Daoy (cell line): Measurements from ENCODE around the gene NAT9. TPM values are rescaled to one million over a fixed set of nuclear protein-coding genes. Genes with fewer than 3 reads are reported as not detected.

Experiments used
- DNase-seq: peaks from one replicate; pipeline ENCODE4 v3.0.0-alpha.2; 2015; ENCODE audit warnings: low read depth
- total RNA-seq: library from RNA; depleted of rRNA; stranded (reverse); fragments of >200 nt; shearing (Covaris generic); gene quantifications from 2 replicates; pipeline ENCODE4 v1.2.3, GENCODE V29; 2014

Gene NAT9
- total RNA-seq, 1 experiment from 2014 or later = 31.1 TPM

DNA sequence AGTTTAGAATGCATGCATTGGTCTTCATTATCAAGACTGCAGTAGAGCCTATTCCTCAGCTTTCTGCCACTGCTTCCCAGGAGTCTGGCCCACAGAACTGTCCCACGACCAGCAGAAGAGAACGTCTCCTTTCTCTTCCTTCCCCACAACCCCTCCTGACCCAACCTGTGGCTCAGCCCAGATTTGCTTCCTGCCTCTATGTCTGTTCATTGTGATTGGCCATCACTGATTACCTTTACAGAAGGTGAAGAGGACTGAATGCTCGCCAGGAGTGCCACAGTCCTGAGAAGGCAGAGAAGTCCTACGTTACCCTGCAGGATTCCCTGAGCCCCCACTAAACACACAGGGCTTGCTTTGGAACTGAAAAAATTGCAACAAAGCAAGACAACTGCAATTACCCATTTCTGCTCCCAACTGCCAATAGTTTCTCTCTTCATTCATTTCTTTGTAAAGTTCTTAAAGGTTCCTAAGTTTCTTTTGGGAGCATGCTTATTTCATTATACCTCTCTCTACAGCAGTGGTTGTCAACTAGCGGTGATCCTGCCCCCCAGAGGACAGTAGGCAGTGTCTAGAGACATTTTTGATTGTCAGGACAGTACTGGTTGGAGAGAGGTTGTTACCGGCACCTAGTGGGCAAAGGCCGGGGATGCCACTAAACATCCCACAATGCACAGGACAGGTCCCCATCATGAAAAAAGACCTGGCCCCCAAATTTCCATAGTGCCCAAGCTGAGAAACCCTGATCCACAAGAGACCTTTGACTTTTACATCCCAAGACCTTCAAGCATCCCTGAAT lies 4.5 kb upstream of the NAT9 start:
- DNase-seq = peak; percentile 39

DNA sequence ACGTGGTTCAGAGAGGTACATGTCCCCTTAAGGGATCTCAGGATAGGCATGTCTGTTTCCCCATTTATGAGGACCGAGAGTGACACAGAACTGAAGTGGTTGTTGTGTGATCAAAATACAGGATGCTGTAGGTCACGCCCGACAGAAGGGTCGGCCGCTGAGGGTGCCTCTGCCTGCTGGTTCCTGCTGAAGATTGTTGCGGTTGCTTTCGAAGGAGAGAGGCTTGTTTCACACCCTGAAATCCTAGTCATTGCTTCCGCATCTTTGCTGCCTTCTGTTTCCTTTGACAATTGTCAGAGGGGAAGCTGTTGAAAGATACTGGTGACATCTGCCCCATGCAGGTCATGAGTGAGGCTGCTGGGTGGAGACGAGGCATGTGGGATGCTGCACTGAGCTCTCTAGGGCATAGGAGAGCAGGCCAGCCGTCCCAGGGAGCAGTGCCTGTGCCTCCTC lies 3.8 kb upstream of the NAT9 start:
- DNase-seq = no peak

- DNase-seq = no peak
Observed at GRCh38 chr17:74779501-74779900, 3.4 kb upstream of the NAT9 start.

DNA sequence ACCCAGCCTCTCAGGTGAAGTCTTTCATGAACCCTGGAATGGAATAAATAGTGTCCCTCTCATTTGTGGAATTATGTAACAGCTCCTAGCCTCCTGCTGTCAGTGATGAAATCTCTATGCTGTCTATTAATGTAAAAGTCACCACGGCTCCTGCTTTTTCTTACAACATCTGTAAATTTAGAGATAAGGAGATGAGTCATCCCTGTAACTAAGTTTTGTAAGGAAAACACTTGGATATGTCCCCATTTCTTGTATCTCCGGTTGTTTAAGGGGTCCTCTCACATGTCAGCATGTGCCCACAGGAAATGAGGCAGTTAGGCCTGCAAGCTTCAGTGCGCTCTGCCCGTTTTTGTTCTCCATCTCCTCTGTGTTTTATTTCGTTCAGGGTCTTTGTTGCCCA lies 2.8 kb upstream of the NAT9 start:
- DNase-seq = no peak

DNA sequence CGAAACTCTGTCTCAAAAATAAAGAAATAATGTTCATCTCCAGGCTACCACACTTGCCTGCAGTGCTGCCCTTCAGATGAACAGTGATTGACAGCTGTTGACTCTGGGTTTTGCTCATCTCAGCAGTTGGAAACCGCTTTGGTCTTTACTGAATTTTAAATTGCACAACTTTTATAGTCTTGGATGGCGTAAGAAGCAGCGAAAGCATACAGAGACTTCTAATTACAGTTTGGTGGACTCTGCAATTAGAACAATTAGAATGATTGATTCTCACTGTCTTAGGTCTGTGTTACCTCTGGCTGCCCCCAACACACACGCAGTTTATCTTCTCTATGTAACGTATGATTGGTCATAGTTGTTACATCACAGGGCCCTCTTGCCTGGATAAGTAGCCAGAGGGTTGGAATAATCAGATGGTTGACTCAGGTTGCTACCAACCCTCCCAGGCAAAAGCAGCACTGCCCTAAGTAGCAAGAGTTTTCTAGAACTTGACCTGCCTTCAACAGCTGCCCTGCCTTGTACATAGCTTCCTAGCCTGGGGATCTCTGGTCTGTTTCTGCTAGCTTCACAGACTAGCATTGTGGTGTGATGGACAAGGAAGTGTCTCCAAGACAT lies 1.9 kb upstream of the NAT9 start:
- no peak for DNase-seq

- no peak for DNase-seq
Observed at GRCh38 chr17:74776990-74777389, 845 bp upstream of the NAT9 start.

GRCh38 chr17:74775409-74776043 lies 619 bp downstream of the NAT9 start:
- no peak for DNase-seq

DNA sequence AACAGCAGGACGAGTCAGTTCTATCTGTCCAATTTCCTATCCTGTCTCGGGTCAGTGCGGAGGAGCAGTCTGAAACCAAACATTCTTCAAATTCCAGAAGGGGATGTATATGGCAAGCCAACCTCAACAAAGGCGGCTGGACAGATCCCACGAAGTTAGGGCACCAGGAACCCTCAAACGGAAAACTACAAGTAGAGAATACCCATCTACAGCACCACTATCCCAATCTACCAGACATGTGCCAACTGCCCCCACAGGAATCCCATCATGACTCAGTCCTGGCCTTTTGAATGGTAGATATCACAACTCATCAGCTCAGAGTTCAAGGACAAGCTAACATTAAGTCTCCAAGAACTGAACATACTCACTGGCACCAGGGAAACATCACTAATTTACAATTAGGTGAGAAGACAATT lies 2.3 kb downstream of the NAT9 start:
- DNase-seq = no peak

DNA sequence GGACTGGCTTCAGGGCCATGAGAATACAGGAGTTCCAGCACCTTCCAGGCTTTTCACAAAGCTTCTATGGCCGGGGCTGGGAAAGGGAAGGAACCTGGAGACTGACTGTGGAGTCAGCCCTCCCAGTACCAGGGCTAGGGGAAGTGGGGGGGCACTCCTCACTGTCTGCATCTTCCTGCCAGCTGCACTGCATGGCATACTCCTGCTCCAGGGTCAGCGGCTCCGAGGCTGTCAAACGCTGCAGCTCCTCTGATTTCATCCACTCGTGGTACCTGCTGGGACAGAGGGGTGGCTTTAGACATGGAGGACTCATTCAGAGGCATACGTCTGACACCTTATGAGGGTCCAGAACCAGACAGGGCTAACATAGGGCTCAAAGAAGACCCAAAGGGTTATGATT lies 2.7 kb downstream of the NAT9 start:
- no peak for DNase-seq

GRCh38 chr17:74772053-74772452 lies 4.1 kb downstream of the NAT9 start:
- DNase-seq = no peak

- DNase-seq = no peak
Observed at GRCh38 chr17:74771319-74771914, 4.7 kb downstream of the NAT9 start.

- peak; percentile 71 for DNase-seq
Observed at GRCh38 chr17:74770498-74771318, 5.4 kb downstream of the NAT9 start.

DNA sequence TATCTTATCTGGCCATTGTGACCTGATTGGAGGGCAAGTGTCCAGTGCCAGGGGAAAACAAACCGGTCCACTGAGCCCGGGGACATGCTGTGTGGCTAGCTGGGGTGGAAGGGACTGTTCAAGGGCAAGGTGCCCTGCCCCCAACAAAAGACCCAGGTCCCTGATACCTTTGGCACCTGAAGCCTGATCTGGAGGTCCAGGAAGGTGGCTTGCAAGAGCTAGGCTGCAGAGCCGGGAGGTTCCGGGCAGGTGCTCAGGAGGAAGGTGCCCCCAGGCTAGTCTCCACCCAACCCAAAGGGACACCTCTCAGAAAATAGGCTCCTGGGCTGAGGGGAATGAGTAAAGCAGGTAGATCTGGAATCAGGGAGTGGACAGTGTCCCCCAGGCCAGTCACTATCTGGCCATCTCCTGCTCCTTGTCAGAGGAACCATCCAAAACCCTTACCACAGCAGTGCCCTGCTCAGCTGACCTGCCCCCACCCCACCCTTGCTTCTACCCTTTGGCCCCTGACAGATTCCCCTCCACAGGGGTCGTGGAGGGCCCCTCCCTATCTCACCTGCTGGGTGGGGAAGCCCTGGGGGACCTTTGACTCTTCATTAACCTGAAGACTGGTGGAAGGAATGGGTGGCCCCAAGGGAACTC lies 6.2 kb downstream of the NAT9 start:
- no peak for DNase-seq

GRCh38 chr17:74769266-74769855 lies 6.8 kb downstream of the NAT9 start:
- no peak for DNase-seq

DNA sequence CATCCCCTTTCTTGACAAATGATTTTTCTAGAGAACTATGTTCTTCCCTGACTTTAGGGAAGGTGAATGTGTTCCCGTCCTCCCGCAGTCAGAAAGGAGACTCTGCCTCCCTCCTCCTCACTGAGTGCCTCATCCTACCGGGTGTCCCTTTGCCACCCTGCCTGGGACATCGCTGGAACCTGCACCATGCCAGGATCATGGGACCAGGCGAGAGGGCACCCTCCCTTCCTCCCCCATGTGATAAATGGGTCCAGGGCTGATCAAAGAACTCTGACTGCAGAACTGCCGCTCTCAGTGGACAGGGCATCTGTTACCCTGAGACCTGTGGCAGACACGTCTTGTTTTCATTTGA lies 7.4 kb downstream of the NAT9 start:
- DNase-seq = no peak

DNA sequence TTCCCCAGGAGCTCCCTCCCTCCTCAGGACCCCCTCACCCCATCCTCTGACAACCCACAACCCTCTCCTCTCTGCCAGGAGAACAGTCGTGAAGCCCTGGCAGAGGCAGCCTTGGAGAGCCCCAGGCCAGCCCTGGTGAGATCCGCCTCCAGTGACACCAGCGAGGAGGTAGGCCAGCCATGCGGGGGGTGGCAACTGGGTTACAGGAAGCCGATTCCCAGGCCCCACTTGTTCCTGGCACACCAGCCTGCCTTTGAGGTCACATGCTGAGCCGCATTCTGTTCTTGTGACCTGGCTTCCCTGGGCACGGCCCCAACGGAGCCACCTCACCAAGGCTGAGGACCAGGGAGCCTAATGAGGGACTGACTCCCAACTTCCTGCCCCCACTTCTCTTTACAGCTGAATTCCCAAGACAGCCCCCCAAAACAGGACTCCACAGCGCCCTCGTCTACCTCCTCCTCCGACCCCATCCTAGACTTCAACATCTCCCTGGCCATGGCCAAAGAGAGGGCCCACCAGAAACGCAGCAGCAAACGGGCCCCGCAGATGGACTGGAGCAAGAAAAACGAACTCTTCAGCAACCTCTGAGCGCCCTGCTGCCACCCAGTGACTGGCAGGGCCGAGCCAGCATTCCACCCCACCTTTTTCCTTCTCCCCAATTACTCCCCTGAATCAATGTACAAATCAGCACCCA lies 7.9 kb downstream of the NAT9 start:
- peak; percentile 75 for DNase-seq

DNA sequence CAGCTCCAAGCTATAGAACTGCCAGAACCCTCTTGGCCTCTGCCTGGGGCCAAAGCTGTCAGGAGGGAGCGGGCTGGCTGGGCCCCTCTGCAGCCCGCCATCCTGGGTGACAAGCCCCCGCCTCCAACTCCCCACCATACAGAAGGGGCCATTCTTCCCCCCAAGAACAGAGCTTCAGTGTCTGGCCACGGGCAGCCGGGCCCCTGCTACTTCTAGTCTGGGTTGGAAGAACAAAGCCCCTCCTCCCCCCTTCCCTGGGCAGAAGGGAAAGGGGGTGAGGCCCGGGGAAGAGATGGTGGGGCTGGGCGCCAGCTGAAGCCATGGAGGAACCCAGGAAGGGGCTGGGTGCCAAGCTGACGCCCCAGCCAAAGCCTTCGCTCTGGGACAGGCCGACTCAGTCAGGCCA lies 9.0 kb downstream of the NAT9 start:
- no peak for DNase-seq

GRCh38 chr17:74766413-74766812 lies 9.7 kb downstream of the NAT9 start:
- DNase-seq = no peak

- DNase-seq = no peak
Observed at GRCh38 chr17:74764751-74765286, 11.3 kb downstream of the NAT9 start.
